Activated CD8-positive, alpha-beta memory T cell treated with anti-CD3 and anti-CD28 coated beads for 48 hours (primary cell): Measurements from ENCODE around the gene SPOP.
A peak's percentile ranks its signal among the peaks of the same experiment; 100 is the strongest.
"Not testable (repeated sequence)": the region's sequence is repeated elsewhere in the genome, so short reads cannot be mapped to it uniquely, and the experiment has no call there.

ENCODE experiments used
- DNase-seq, 3 experiments: peaks; one replicate each; pipeline ENCODE4 v3.0.0-alpha.2; 2020; ENCODE audit warnings: low read depth in 2 of 3, low spot score in 2 of 3

SPOP gene

GRCh38 chr17:49574945-49575678, 102.8 kb downstream of the SPOP start:
- DNase-seq: no peak

- DNase-seq: no peak
Measured at GRCh38 chr17:49574323-49574781, 103.5 kb downstream of the SPOP start.

GRCh38 chr17:49573510-49574322, 104.2 kb downstream of the SPOP start:
- DNase-seq: no peak

GRCh38 chr17:49572806-49573420, 105.0 kb downstream of the SPOP start:
- DNase-seq: no peak

GRCh38 chr17:49572226-49572625, 105.7 kb downstream of the SPOP start:
- no peak for DNase-seq

- DNase-seq: no peak
Measured at GRCh38 chr17:49571764-49572163, 106.1 kb downstream of the SPOP start.

- no peak for DNase-seq
Measured at GRCh38 chr17:49571283-49571682, 106.6 kb downstream of the SPOP start.

- DNase-seq: no peak
Measured at GRCh38 chr17:49570540-49571242, 107.2 kb downstream of the SPOP start.

GRCh38 chr17:49568695-49569047, 109.2 kb downstream of the SPOP start:
- not testable (repeated sequence) for DNase-seq

- peak; percentile 72 to 94 (median 83) for DNase-seq
Measured at GRCh38 chr17:49567871-49568694, 109.8 kb downstream of the SPOP start.

GRCh38 chr17:49567104-49567521, 110.8 kb downstream of the SPOP start:
- DNase-seq: no peak

- DNase-seq: no peak
Measured at GRCh38 chr17:49566668-49567071, 111.2 kb downstream of the SPOP start.

- no peak for DNase-seq
Measured at GRCh38 chr17:49565948-49566491, 111.9 kb downstream of the SPOP start.

- no peak for DNase-seq
Measured at GRCh38 chr17:49564638-49565037, 113.3 kb downstream of the SPOP start.

- DNase-seq: no peak
Measured at GRCh38 chr17:49557312-49558024, 120.4 kb downstream of the SPOP start.

GRCh38 chr17:49556223-49556943, 121.5 kb downstream of the SPOP start:
- peak; percentile 62 to 90 (median 69) for DNase-seq

- no peak for DNase-seq
Measured at GRCh38 chr17:49555495-49556222, 122.2 kb downstream of the SPOP start.
